ENCODE results near the gene ALDOB.

DNA sequence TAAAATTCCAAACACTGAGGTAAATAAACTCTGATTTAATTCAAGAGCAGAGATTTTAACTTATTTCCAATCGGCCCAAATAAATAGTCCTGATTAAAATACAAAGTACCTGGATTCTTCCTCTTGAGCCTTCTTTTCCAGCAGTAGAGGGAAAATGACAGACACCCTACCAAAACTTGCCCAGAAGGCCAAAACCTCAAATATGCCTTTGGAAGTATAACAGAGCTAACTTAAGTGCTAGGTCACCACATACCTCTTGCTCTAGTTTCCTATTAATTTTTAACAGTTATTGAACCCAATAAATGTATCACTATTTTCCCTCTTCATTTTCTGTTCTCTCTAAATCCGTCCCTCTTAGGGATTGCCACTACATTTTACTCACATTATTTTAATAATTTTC, 52.2 kb downstream of the ALDOB start:
- no peak for TF ChIP-seq EZH2phosphoT487 (IDR thresholded peaks at IDR 0.05; ENCODE audit: borderline replicate concordance)
- TF ChIP-seq CEBPB (IDR thresholded peaks at IDR 0.05; ENCODE audit: low read depth): no peak
- TF ChIP-seq, protein P1, sequence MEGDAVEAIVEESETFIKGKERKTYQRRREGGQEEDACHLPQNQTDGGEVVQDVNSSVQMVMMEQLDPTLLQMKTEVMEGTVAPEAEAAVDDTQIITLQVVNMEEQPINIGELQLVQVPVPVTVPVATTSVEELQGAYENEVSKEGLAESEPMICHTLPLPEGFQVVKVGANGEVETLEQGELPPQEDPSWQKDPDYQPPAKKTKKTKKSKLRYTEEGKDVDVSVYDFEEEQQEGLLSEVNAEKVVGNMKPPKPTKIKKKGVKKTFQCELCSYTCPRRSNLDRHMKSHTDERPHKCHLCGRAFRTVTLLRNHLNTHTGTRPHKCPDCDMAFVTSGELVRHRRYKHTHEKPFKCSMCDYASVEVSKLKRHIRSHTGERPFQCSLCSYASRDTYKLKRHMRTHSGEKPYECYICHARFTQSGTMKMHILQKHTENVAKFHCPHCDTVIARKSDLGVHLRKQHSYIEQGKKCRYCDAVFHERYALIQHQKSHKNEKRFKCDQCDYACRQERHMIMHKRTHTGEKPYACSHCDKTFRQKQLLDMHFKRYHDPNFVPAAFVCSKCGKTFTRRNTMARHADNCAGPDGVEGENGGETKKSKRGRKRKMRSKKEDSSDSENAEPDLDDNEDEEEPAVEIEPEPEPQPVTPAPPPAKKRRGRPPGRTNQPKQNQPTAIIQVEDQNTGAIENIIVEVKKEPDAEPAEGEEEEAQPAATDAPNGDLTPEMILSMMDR (IDR thresholded peaks at IDR 0.05 in 2 of 3, conservative IDR thresholded peaks at IDR 0.05 in 1 of 3; ENCODE audit: borderline replicate concordance in 1 of 3, insufficient read depth in 1 of 3, low read depth in 2 of 3, low read length in 2 of 3): no peak
- TF ChIP-seq YY1 (IDR thresholded peaks at IDR 0.05; ENCODE audit: extremely low read depth, insufficient replicate concordance, low read depth, low read length): no peak
- TF ChIP-seq POLR2AphosphoS5 (IDR thresholded peaks at IDR 0.05; ENCODE audit: low read depth, low read length): no peak
- no peak for TF ChIP-seq JUND (IDR thresholded peaks at IDR 0.05)
- TF ChIP-seq POLR2A (IDR thresholded peaks at IDR 0.05; ENCODE audit: borderline replicate concordance, extremely low read depth, insufficient read depth, insufficient read length): no peak
- no peak for TF ChIP-seq EZH2 (IDR thresholded peaks at IDR 0.05)
- TF ChIP-seq, protein P2, sequence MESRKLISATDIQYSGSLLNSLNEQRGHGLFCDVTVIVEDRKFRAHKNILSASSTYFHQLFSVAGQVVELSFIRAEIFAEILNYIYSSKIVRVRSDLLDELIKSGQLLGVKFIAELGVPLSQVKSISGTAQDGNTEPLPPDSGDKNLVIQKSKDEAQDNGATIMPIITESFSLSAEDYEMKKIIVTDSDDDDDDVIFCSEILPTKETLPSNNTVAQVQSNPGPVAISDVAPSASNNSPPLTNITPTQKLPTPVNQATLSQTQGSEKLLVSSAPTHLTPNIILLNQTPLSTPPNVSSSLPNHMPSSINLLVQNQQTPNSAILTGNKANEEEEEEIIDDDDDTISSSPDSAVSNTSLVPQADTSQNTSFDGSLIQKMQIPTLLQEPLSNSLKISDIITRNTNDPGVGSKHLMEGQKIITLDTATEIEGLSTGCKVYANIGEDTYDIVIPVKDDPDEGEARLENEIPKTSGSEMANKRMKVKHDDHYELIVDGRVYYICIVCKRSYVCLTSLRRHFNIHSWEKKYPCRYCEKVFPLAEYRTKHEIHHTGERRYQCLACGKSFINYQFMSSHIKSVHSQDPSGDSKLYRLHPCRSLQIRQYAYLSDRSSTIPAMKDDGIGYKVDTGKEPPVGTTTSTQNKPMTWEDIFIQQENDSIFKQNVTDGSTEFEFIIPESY (IDR thresholded peaks at IDR 0.05; ENCODE audit: extremely low read depth, insufficient replicate concordance, low read length): no peak
